Measurements from ENCODE around the gene ARL5A. TPM values are rescaled to one million over a fixed set of nuclear protein-coding genes. Genes with fewer than 3 reads are reported as not detected.

ARL5A gene
- polyA plus RNA-seq, 3 donors = 21.3 to 85.8 (median 74.5) TPM

GRCh38 chr2:151840216-151841046 lies 12.2 kb upstream of the ARL5A start:
- Mint-ChIP-seq H3K4me1 (peaks cover 32% of the 10 kb centered on the region), H3K9me3 (peaks cover 0 to 2% (median 0%) of the 10 kb centered on the region in 7 donors), H3K4me3 (no peak overlapping the region), H3K36me3 (no peaks in the 10 kb centered on the region), H3K27me3 (ENCODE audit: low read depth in 3 of 3) (no peaks in the 10 kb centered on the region), H3K27ac (peak overlapping the region; percentile 4 to 90 (median 66))
- H3K79me2 ChIP-seq (ENCODE audit: insufficient read depth, low read length) = no peaks in the 10 kb centered on the region
- H3K27ac ChIP-seq (ENCODE audit: low read depth in 1 of 2, low read length in 2 of 2) = peak overlapping the region in 1 of 2 donors; percentile 70
- no peak overlapping the region for H3K9ac ChIP-seq (ENCODE audit: insufficient read depth, low read length, poor library complexity, severe bottlenecking)
- peak overlapping the region; percentile 38 for H2AFZ ChIP-seq (ENCODE audit: insufficient read depth, low read depth, low read length, poor library complexity, severe bottlenecking)
- no peak for TF ChIP-seq CTCF (IDR thresholded peaks at IDR 0.05)
- DNase-seq = peak; percentile 53 to 75 (median 58)
- no peak overlapping the region for H3K4me3 ChIP-seq (replicated peaks in 1 of 3; ENCODE audit: low read depth in 2 of 3, low read length in 3 of 3)
- no peaks in the 10 kb centered on the region for H3K9me3 ChIP-seq (replicated peaks in 1 of 2; ENCODE audit: control insufficient read depth in 1 of 2, insufficient read depth in 1 of 2, low read length in 2 of 2)
- H3K36me3 ChIP-seq (replicated peaks in 1 of 2; ENCODE audit: control insufficient read depth in 1 of 2, insufficient read depth in 2 of 2, low read length in 2 of 2) = no peaks in the 10 kb centered on the region
- H3K4me2 ChIP-seq (replicated peaks; ENCODE audit: extremely low read depth, low read length, poor library complexity, severe bottlenecking) = no peak overlapping the region
- intact Hi-C loops (cut with micrococcal nuclease) = no loop called here
- peaks cover 27 to 35% of the 10 kb centered on the region in 2 donors for H3K4me1 ChIP-seq (ENCODE audit: control insufficient read depth in 1 of 2, insufficient read depth in 2 of 2, low read length in 2 of 2)
- H4K20me1 ChIP-seq (ENCODE audit: insufficient read depth, low read length) = no peaks in the 10 kb centered on the region
- no peaks in the 10 kb centered on the region for H3K27me3 ChIP-seq (ENCODE audit: control insufficient read depth in 2 of 2, insufficient read depth in 2 of 2, low read length in 2 of 2)
- WGBS (ENCODE audit: insufficient coverage) = no CpG with 5 or more reads among the region's 5 CpGs

DNA sequence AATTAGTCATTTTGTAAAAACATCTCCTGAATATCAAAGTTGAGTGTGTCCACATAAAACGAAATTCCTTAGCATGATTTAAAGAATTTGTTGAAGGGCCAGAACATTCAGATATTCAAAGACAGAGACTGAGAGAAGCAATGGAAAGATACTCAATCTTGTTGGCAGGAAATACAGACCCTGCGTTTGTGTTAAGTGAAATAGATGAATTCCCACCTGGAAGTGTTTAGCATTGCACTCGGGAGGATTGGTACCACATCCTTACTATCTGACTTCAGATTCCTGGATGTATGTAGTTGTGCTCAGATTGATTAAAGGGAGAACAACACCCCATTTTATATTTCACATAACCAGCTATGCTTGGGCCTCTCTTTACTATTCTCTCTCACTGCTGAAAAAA lies 9.7 kb upstream of the ARL5A start:
- H3K4me3 ChIP-seq (replicated peaks in 1 of 3; ENCODE audit: low read depth in 2 of 3, low read length in 3 of 3) = no peak overlapping the region
- 100% methylated on average over 1 of the region's 3 CpGs for WGBS (ENCODE audit: insufficient coverage)
- H2AFZ ChIP-seq (ENCODE audit: insufficient read depth, low read depth, low read length, poor library complexity, severe bottlenecking) = no peak overlapping the region
- Mint-ChIP-seq H3K4me1 (peaks cover 26% of the 10 kb centered on the region), H3K4me3 (no peak overlapping the region), H3K9me3 (peaks cover 0 to 2% (median 0%) of the 10 kb centered on the region in 7 donors), H3K27me3 (ENCODE audit: low read depth in 3 of 3) (no peaks in the 10 kb centered on the region), H3K36me3 (no peaks in the 10 kb centered on the region), H3K27ac (no peak overlapping the region)
- H3K4me2 ChIP-seq (replicated peaks; ENCODE audit: extremely low read depth, low read length, poor library complexity, severe bottlenecking) = no peak overlapping the region
- H3K9ac ChIP-seq (ENCODE audit: insufficient read depth, low read length, poor library complexity, severe bottlenecking) = no peak overlapping the region
- no peak for TF ChIP-seq CTCF (IDR thresholded peaks at IDR 0.05)
- no peak overlapping the region for H3K27ac ChIP-seq (ENCODE audit: low read depth in 1 of 2, low read length in 2 of 2)
- DNase-seq = no peak
- H3K9me3 ChIP-seq (replicated peaks in 1 of 2; ENCODE audit: control insufficient read depth in 1 of 2, insufficient read depth in 1 of 2, low read length in 2 of 2) = no peaks in the 10 kb centered on the region
- intact Hi-C loops (cut with micrococcal nuclease) = no loop called here
- H3K79me2 ChIP-seq (ENCODE audit: insufficient read depth, low read length) = no peaks in the 10 kb centered on the region
- H3K4me1 ChIP-seq (ENCODE audit: control insufficient read depth in 1 of 2, insufficient read depth in 2 of 2, low read length in 2 of 2) = peaks cover 19 to 36% of the 10 kb centered on the region in 2 donors
- no peaks in the 10 kb centered on the region for H4K20me1 ChIP-seq (ENCODE audit: insufficient read depth, low read length)
- H3K27me3 ChIP-seq (ENCODE audit: control insufficient read depth in 2 of 2, insufficient read depth in 2 of 2, low read length in 2 of 2) = no peaks in the 10 kb centered on the region
- no peaks in the 10 kb centered on the region for H3K36me3 ChIP-seq (replicated peaks in 1 of 2; ENCODE audit: control insufficient read depth in 1 of 2, insufficient read depth in 2 of 2, low read length in 2 of 2)

All from CD14-positive monocyte (primary cell).